Esophagus squamous epithelium (tissue), 5 donors: Measurements from ENCODE around the gene DLG2. TPM values are rescaled to one million over a fixed set of nuclear protein-coding genes. Genes with fewer than 3 reads are reported as not detected.

Experiments used
- DNase-seq: peaks from one replicate; lab custom pipeline; 2025; lab: John Stamatoyannopoulos, UW
- H3K27ac ChIP-seq, 4 donors: fragments of 200-600 bp; sonication (generic); one replicate each; pipeline ENCODE4 v1.5.1; 2016 to 2019; ENCODE audit warnings: mild to moderate bottlenecking in 1 of 4
- H3K27me3 ChIP-seq, 4 donors: fragments of 200-600 bp; sonication (generic); 1 replicate in 3 of 4; 2 replicates in 1 of 4; pipeline versions ENCODE4 v1.5.1 to v1.6.0; 2017 to 2021; ENCODE audit warnings: antibody characterized with exemption in 1 of 4
- H3K36me3 ChIP-seq, 3 donors: fragments of 200-600 bp; sonication (generic); one replicate each; pipeline ENCODE4 v1.5.1; 2016 to 2019
- H3K4me1 ChIP-seq, 3 donors: fragments of 200-600 bp; sonication (generic); one replicate each; pipeline ENCODE4 v1.5.1; 2017 to 2019
- H3K4me3 ChIP-seq, 4 donors: fragments of 200-600 bp; sonication (generic); 1 replicate in 3 of 4; 2 replicates in 1 of 4; pipeline ENCODE4 v1.5.1; 2016 to 2019; ENCODE audit warnings: mild to moderate bottlenecking in 2 of 4, moderate library complexity in 1 of 4
- H3K9me3 ChIP-seq, 3 donors: fragments of 200-600 bp; sonication (generic); one replicate each; pipeline ENCODE4 v1.5.1; 2016 to 2019
- POLR2A ChIP-seq, 4 donors: fragments of 450-650 bp; IDR thresholded peaks; one replicate each; pipeline ENCODE4 v1.6.1; 2017; ENCODE audit warnings: antibody characterized with exemption in 4 of 4, mild to moderate bottlenecking in 4 of 4, moderate library complexity in 3 of 4
- WGBS, 2 donors: methylation state at CpG; one replicate each; pipeline ENCODE4 v1.1.5; 2018; 5-methylcytosine and 5-hydroxymethylcytosine counted together
- intact Hi-C: fragments of 100-400 bp; cut with DNase I; formaldehyde crosslinking; loops from one replicate; pipeline ENCODE4 v1.15.0; 2022
- total RNA-seq, 4 donors: library from RNA; depleted of rRNA; stranded (reverse); fragments of >200 nt; gene quantifications; one replicate each; pipeline ENCODE4 v1.1.0, GENCODE V29; 2016
- TF ChIP-seq, protein P1 (sequence below), 6 experiments: fragments of 450-650 bp in 4 of 6; fragments of 200-600 bp in 2 of 6; sonication (generic) in 2 of 6; IDR thresholded peaks; one replicate each; pipeline ENCODE4 v1.5.1; 2016 to 2019; ENCODE audit warnings: antibody characterized with exemption in 6 of 6, mild to moderate bottlenecking in 4 of 6, moderate library complexity in 4 of 6
- donor health status: DM: yes; HTN: yes; CAD: no.

DLG2 gene
- total RNA-seq, 4 donors from 2014 or later, result 2.9 to 27.7 (median 12.6) TPM

GRCh38 chr11:84836371-84836770 lies 790.8 kb downstream of the DLG2 start:
- Histone ChIP-seq H3K4me1 (no peaks in the 10 kb centered on the region), H3K36me3 (no peaks in the 10 kb centered on the region), H3K9me3 (peaks cover 0 to 9% (median 0%) of the 10 kb centered on the region in 3 donors), H3K27me3 (no peaks in the 10 kb centered on the region), H3K27ac (no peak overlapping the region), H3K4me3 (no peak overlapping the region)
- DNase-seq, result no peak
- intact Hi-C loops, result no loop called here
- TF ChIP-seq, protein P1, sequence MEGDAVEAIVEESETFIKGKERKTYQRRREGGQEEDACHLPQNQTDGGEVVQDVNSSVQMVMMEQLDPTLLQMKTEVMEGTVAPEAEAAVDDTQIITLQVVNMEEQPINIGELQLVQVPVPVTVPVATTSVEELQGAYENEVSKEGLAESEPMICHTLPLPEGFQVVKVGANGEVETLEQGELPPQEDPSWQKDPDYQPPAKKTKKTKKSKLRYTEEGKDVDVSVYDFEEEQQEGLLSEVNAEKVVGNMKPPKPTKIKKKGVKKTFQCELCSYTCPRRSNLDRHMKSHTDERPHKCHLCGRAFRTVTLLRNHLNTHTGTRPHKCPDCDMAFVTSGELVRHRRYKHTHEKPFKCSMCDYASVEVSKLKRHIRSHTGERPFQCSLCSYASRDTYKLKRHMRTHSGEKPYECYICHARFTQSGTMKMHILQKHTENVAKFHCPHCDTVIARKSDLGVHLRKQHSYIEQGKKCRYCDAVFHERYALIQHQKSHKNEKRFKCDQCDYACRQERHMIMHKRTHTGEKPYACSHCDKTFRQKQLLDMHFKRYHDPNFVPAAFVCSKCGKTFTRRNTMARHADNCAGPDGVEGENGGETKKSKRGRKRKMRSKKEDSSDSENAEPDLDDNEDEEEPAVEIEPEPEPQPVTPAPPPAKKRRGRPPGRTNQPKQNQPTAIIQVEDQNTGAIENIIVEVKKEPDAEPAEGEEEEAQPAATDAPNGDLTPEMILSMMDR (IDR thresholded peaks at IDR 0.05), result no peak
- no peak for TF ChIP-seq POLR2A (IDR thresholded peaks at IDR 0.05)

DNA sequence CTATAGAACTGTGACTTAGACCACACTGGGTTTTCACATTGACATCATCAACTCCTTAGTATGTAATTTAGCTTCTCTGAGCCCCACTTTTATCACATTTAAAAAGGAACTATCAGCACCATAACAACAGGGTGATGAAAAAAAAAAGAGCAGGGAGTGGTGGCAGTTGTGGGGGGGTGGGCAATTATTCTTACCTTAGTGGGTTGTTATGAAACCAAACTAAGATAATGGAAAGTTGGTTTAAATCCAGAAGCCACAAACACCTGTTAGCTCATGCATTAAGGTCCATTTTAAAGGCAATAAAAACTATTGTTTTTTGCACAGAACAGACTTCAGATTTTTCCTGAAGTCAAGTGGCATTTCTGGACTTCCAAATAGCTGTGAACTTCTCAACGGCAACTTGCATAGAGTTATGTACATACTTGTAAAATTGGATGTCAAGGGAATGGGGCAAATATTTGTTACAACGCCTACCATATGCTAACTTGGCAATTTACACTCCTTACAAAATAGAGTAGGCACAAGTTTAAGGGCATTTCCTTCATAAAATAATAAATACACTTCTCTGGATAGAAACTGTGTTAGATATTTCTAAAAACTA lies 793.6 kb downstream of the DLG2 start:
- intact Hi-C loops, result no loop called here
- TF ChIP-seq, protein P1 (IDR thresholded peaks at IDR 0.05), result no peak
- TF ChIP-seq POLR2A (IDR thresholded peaks at IDR 0.05), result no peak
- WGBS, 2 donors, result 60 to 78% methylated on average over 2 of the region's 2 CpGs
- Histone ChIP-seq H3K9me3 (no peaks in the 10 kb centered on the region), H3K36me3 (no peaks in the 10 kb centered on the region), H3K4me3 (no peak overlapping the region), H3K4me1 (no peaks in the 10 kb centered on the region), H3K27ac (no peak overlapping the region), H3K27me3 (no peaks in the 10 kb centered on the region)
- DNase-seq, result no peak

DNA sequence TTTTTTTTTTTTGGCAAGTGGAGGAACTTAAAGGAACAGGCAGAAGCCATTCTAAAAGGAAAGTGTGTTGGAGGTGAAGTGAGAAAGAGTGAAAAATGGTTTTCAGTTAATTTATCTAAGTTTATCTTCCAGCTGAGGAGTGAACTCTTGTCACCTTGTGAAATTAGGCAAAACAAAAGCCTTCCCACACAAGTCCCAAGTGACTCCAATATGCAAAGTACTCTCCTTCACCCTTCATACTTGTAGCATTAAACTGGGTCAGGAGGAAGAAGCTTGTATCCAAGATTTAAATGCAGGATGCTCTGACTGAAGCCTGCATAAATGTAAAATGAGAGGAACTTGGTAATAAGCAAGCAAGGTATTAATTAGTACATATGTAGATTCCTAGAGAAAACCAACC lies 796.8 kb downstream of the DLG2 start:
- Histone ChIP-seq H3K27ac (no peak overlapping the region), H3K9me3 (no peaks in the 10 kb centered on the region), H3K4me3 (no peak overlapping the region), H3K4me1 (no peaks in the 10 kb centered on the region), H3K27me3 (no peaks in the 10 kb centered on the region), H3K36me3 (no peaks in the 10 kb centered on the region)
- no peak for DNase-seq
- no peak for TF ChIP-seq POLR2A (IDR thresholded peaks at IDR 0.05)
- TF ChIP-seq, protein P1 (IDR thresholded peaks at IDR 0.05), result no peak
- intact Hi-C loops, result no loop called here

- Histone ChIP-seq H3K9me3 (no peaks in the 10 kb centered on the region), H3K4me3 (no peak overlapping the region), H3K27me3 (no peaks in the 10 kb centered on the region), H3K27ac (no peak overlapping the region), H3K4me1 (no peaks in the 10 kb centered on the region), H3K36me3 (no peaks in the 10 kb centered on the region)
- TF ChIP-seq POLR2A (IDR thresholded peaks at IDR 0.05), result no peak
- TF ChIP-seq, protein P1 (IDR thresholded peaks at IDR 0.05), result no peak
- intact Hi-C loops, result no loop called here
- WGBS, 2 donors, result 65 to 73% methylated on average over 2 of the region's 2 CpGs
- no peak for DNase-seq
These were observed 798.0 kb downstream of the DLG2 start for GRCh38 chr11:84829162-84829561.

DNA sequence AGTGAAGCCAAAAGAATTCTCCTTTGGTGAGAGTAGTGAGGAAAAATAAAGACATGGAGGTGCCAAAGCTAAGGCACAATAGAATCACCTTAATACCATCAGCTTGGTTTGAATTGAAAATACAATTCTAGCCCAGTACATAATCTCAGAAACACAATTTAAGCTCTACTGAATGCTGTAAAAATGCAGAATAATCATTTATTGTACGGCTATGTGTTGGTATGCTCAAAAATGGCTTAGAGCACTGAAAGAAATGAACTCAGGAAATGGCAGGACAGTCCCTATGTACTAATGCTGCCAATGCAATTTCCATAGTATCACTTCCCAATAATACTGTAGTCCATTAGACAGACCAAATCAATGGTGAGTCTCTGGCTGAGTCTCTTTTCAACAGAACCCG lies 798.5 kb downstream of the DLG2 start:
- no peak overlapping the region for H3K27ac ChIP-seq
- no peak for TF ChIP-seq POLR2A (IDR thresholded peaks at IDR 0.05)
- TF ChIP-seq, protein P1 (IDR thresholded peaks at IDR 0.05), result no peak
- H3K4me1 ChIP-seq, result no peaks in the 10 kb centered on the region
- intact Hi-C loops, result no loop called here
- H3K4me3 ChIP-seq, result no peak overlapping the region
- no peaks in the 10 kb centered on the region for H3K36me3 ChIP-seq
- WGBS, 2 donors, result 81 to 90% methylated on average over 2 of the region's 2 CpGs
- no peak for DNase-seq
- H3K9me3 ChIP-seq, result no peaks in the 10 kb centered on the region
- H3K27me3 ChIP-seq, result no peaks in the 10 kb centered on the region
